Measurements from ENCODE around the gene TSPAN18. TPM values are rescaled to one million over a fixed set of nuclear protein-coding genes. Genes with fewer than 3 reads are reported as not detected.

Gene TSPAN18
- total RNA-seq, 4 donors from 2014 or later: 2.6 to 28.9 (median 4.9) TPM

DNA sequence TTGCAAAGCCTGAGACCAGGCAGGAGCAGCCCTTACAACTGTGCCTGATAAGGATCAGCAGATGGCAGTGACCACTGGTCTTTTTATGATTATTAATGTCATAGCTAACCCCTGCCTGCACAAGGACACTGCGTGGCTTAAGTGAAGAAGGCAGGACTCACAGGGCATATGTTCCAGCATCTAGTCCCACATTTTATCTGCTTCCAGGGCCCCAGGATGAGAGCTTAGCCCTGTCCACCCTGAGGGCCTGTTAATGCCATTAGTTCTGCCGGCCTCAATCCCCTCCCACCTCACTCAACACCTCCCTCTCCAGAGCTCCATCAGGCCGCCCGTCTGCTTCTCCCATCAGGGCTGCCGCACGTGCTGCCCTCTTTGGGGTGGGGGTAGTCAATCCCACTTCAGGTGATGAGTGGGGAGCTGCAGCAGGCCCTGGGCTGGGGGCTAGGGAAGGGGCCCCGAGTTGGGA, 33.1 kb upstream of the TSPAN18 start:
- in situ Hi-C loops (cut with MboI; ENCODE audit: low pct_ligation_motif_present in 1 of 4, low pct_unique_long_range_greater_than_20kb in 1 of 4, low sequenced_read_pairs in 3 of 4): no loop called here
- H3K4me1 ChIP-seq: no peaks in the 10 kb centered on the region
- H3K4me3 ChIP-seq: no peak overlapping the region
- DNase-seq: no peak
- WGBS, 2 donors (ENCODE audit: low coverage in 1 of 2): 82% methylated on average over 7 of the region's 7 CpGs; no CpG with 5 or more reads in 1 of the 2 donors
- no peak overlapping the region for H3K27ac ChIP-seq
- intact Hi-C loops (cut with DNase I; ENCODE audit: low total_unique reads): no loop called here
- TF ChIP-seq POLR2AphosphoS5 (IDR thresholded peaks at IDR 0.05): no peak
- TF ChIP-seq POLR2A (IDR thresholded peaks at IDR 0.05): no peak
- no peak for TF ChIP-seq EP300 (IDR thresholded peaks at IDR 0.05; ENCODE audit: low read depth)
- TF ChIP-seq CTCF (IDR thresholded peaks at IDR 0.05): no peak
- H3K27me3 ChIP-seq: peaks cover 3% of the 10 kb centered on the region
- H3K9me3 ChIP-seq: no peaks in the 10 kb centered on the region
- H3K36me3 ChIP-seq: no peaks in the 10 kb centered on the region

GRCh38 chr11:44694443-44694842, 32.3 kb upstream of the TSPAN18 start:
- no peak for DNase-seq
- Histone ChIP-seq H3K4me3 (no peak overlapping the region), H3K36me3 (no peaks in the 10 kb centered on the region), H3K9me3 (no peaks in the 10 kb centered on the region), H3K27ac (no peak overlapping the region), H3K27me3 (peaks cover 3% of the 10 kb centered on the region), H3K4me1 (no peaks in the 10 kb centered on the region)
- intact Hi-C loops (cut with DNase I; ENCODE audit: low total_unique reads) (no loop called here), in situ Hi-C loops (cut with MboI; ENCODE audit: low pct_ligation_motif_present in 1 of 4, low pct_unique_long_range_greater_than_20kb in 1 of 4, low sequenced_read_pairs in 3 of 4) (no loop called here)
- TF ChIP-seq EP300 (IDR thresholded peaks at IDR 0.05; ENCODE audit: low read depth) (no peak), CTCF (IDR thresholded peaks at IDR 0.05) (no peak), POLR2A (IDR thresholded peaks at IDR 0.05) (no peak), POLR2AphosphoS5 (IDR thresholded peaks at IDR 0.05) (no peak)
- WGBS, 2 donors (ENCODE audit: low coverage in 1 of 2): 86% methylated on average over 12 of the region's 12 CpGs; no CpG with 5 or more reads in 1 of the 2 donors

DNA sequence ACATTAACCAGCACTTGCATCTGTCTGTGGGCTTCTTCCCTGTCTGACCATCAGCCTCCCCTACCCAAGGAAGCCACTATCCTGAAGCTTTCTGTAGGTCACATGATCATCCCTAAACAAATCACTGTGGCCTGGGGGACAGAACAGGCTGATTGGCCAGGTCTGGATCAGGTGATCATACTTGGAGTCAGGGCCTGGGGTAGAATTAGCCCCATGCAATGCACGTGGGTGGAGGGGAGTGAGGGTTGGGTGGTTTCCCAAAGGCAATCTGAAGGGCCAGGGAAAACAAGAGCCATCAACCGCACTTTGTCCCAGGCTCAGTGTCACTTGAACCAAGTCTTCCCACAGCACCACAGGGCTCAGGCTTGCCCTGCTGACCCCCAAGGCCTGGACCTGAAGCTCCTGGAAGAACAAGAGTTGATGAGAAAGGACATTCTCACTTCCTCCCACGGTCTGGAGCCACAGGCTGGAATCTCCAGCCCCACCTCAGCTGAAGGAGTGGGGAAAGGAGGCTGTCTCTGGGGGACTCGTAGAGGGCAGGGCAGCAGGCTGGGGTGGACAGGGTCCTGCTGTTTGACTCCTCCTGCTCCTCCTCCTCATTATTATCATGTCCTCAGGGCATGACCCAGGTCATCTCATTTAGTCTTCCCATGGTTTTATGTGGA, 31.5 kb upstream of the TSPAN18 start:
- Histone ChIP-seq H3K4me3 (no peak overlapping the region), H3K36me3 (no peaks in the 10 kb centered on the region), H3K27ac (no peak overlapping the region), H3K4me1 (no peaks in the 10 kb centered on the region), H3K27me3 (peaks cover 3% of the 10 kb centered on the region), H3K9me3 (no peaks in the 10 kb centered on the region)
- intact Hi-C loops (cut with DNase I; ENCODE audit: low total_unique reads) (no loop called here), in situ Hi-C loops (cut with MboI; ENCODE audit: low pct_ligation_motif_present in 1 of 4, low pct_unique_long_range_greater_than_20kb in 1 of 4, low sequenced_read_pairs in 3 of 4) (no loop called here)
- 65% methylated on average over 4 of the region's 4 CpGs; no CpG with 5 or more reads in 1 of the 2 donors for WGBS, 2 donors (ENCODE audit: low coverage in 1 of 2)
- TF ChIP-seq CTCF (IDR thresholded peaks at IDR 0.05): no peak
- no peak for TF ChIP-seq EP300 (IDR thresholded peaks at IDR 0.05; ENCODE audit: low read depth)
- DNase-seq: no peak

- Histone ChIP-seq H3K4me1 (peaks cover 0 to 3% (median 1%) of the 10 kb centered on the region in 4 donors), H3K9me3 (no peaks in the 10 kb centered on the region), H3K27me3 (peaks cover 3% of the 10 kb centered on the region), H3K27ac (no peak overlapping the region), H3K4me3 (no peak overlapping the region), H3K36me3 (no peaks in the 10 kb centered on the region)
- 75 to 79% methylated on average over 7 to 13 of the region's 13 CpGs for WGBS, 2 donors (ENCODE audit: low coverage in 1 of 2)
- TF ChIP-seq POLR2A (IDR thresholded peaks at IDR 0.05) (no peak), EP300 (IDR thresholded peaks at IDR 0.05; ENCODE audit: low read depth) (no peak), CTCF (IDR thresholded peaks at IDR 0.05) (no peak)
- intact Hi-C loops (cut with DNase I; ENCODE audit: low total_unique reads): no loop called here
- in situ Hi-C loops (cut with MboI; ENCODE audit: low pct_ligation_motif_present in 1 of 4, low pct_unique_long_range_greater_than_20kb in 1 of 4, low sequenced_read_pairs in 3 of 4): no loop called here
- DNase-seq: no peak
These were observed 28.4 kb upstream of the TSPAN18 start for GRCh38 chr11:44698252-44698912.

Data from transverse colon (tissue), 4 donors.